H1 (cell line): ENCODE measurements around the gene PPIF. TPM values are rescaled to one million over a fixed set of nuclear protein-coding genes. Genes with fewer than 3 reads are reported as not detected.

Experiments used
- CTCF ChIA-PET: fragments of 300-600 bp; sonication (Branson Sonifier 250); formaldehyde crosslinking; loops from one replicate; lab custom pipeline; 2021; ENCODE audit not compliant: partially characterized antibody; lab: Charles Lee
- POLR2A ChIA-PET: fragments of 300-600 bp; sonication (Branson Sonifier 250); formaldehyde crosslinking; loops from one replicate; lab custom pipeline; 2021; ENCODE audit warnings: inconsistent platforms; ENCODE audit not compliant: partially characterized antibody; lab: Charles Lee
- DNase-seq, 2 experiments: peaks; one replicate each; pipeline versions ENCODE4 v3.0.0 to v3.0.0-alpha.2; 2010 to 2022; ENCODE audit warnings: low spot score in 2 of 2, low read depth in 1 of 2, mixed read lengths in 1 of 2
- FAIRE-seq: peaks from 2 replicates; lab custom pipeline; 2011; peaks lifted over from hg19 to GRCh38; lab: Jason Lieb, UNC
- H2AFZ ChIP-seq: 2 replicates; pipeline ENCODE4 v1.8.1; 2012; ENCODE audit warnings: low read length, inconsistent platforms
- H2AK5ac ChIP-seq: 2 replicates; pipeline ENCODE4 v1.6.1; 2013; ENCODE audit warnings: low read depth, low read length
- H2BK120ac ChIP-seq: replicated peaks from 2 replicates; pipeline ENCODE3; 2013; ENCODE audit warnings: low read depth, low read length, inconsistent platforms
- H2BK12ac ChIP-seq: 2 replicates; pipeline ENCODE4 v1.6.1; 2013; ENCODE audit warnings: low read depth, low read length
- H2BK15ac ChIP-seq: 2 replicates; pipeline ENCODE4 v1.6.1; 2013; ENCODE audit warnings: low read length
- H2BK20ac ChIP-seq: 2 replicates; pipeline ENCODE4 v1.6.1; 2013; ENCODE audit warnings: low read length
- H2BK5ac ChIP-seq: 2 replicates; pipeline ENCODE4 v1.6.1; 2013; ENCODE audit warnings: low read depth, low read length
- H3K14ac ChIP-seq: 2 replicates; pipeline ENCODE4 v1.6.1; 2013; ENCODE audit warnings: inconsistent platforms; ENCODE audit not compliant: insufficient read length
- H3K18ac ChIP-seq: 2 replicates; pipeline ENCODE4 v1.6.1; 2013; ENCODE audit warnings: low read length; ENCODE audit errors: extremely low read depth
- H3K23ac ChIP-seq: 2 replicates; pipeline ENCODE4 v1.6.1; 2013; ENCODE audit warnings: inconsistent platforms; ENCODE audit not compliant: insufficient read length
- H3K23me2 ChIP-seq: 2 replicates; pipeline ENCODE4 v1.6.1; 2013; ENCODE audit warnings: low read depth, low read length
- H3K27ac ChIP-seq: 2 replicates; pipeline ENCODE4 v1.6.1; 2011; ENCODE audit warnings: low read depth, low read length, inconsistent platforms
- H3K27me3 ChIP-seq, 4 experiments: replicated peaks in 1 of 4; 1 replicate in 1 of 4; 2 replicates in 3 of 4; pipeline versions ENCODE4 v1.6.1 to v1.8.1; 2011 to 2013; ENCODE audit warnings: low read length in 3 of 4, mild to moderate bottlenecking in 3 of 4, inconsistent platforms in 2 of 4, mixed read lengths in 2 of 4, moderate library complexity in 1 of 4; ENCODE audit not compliant: control insufficient read depth in 3 of 4, insufficient read depth in 3 of 4; ENCODE audit errors: extremely low read depth in 1 of 4
- H3K36me3 ChIP-seq, 4 experiments: 2 replicates each; pipeline versions ENCODE4 v1.6.1 to v1.8.1; 2011 to 2013; ENCODE audit warnings: mild to moderate bottlenecking in 4 of 4, low read length in 3 of 4, moderate library complexity in 2 of 4, control low read depth in 1 of 4, inconsistent platforms in 1 of 4; ENCODE audit not compliant: insufficient read depth in 4 of 4, control insufficient read depth in 2 of 4
- H3K4ac ChIP-seq: replicated peaks from 2 replicates; pipeline ENCODE3; 2013; ENCODE audit warnings: low read length, low read depth, mixed read lengths, inconsistent platforms; ENCODE audit not compliant: insufficient read length
- H3K4me1 ChIP-seq, 4 experiments: replicated peaks in 1 of 4; 1 replicate in 1 of 4; 2 replicates in 3 of 4; pipeline versions ENCODE4 v1.6.1 to v1.8.1; 2011 to 2013; ENCODE audit warnings: low read length in 3 of 4, inconsistent platforms in 2 of 4, mixed read lengths in 1 of 4; ENCODE audit not compliant: insufficient read depth in 4 of 4, control insufficient read depth in 3 of 4
- H3K4me2 ChIP-seq, 2 experiments: 2 replicates each; pipeline versions ENCODE4 v1.6.1 to v1.8.1; 2011 to 2013; ENCODE audit warnings: low read depth in 2 of 2, low read length in 2 of 2, control low read depth in 1 of 2, inconsistent platforms in 1 of 2, mild to moderate bottlenecking in 1 of 2; ENCODE audit not compliant: insufficient read depth in 1 of 2
- H3K4me3 ChIP-seq, 4 experiments: fragments of 200-600, 300-600 bp in 1 of 4; sonication (generic), shearing (Covaris generic), sonication (Bioruptor Twin) in 1 of 4; 2 replicates each; pipeline versions ENCODE4 v1.5.1 to v1.8.1; 2011 to 2016; ENCODE audit warnings: low read length in 4 of 4, low read depth in 3 of 4, control low read depth in 2 of 4, inconsistent platforms in 2 of 4, mild to moderate bottlenecking in 2 of 4, mixed read lengths in 1 of 4, moderate library complexity in 1 of 4; ENCODE audit not compliant: insufficient read depth in 2 of 4; ENCODE audit errors: extremely low read depth in 1 of 4
- H3K56ac ChIP-seq: replicated peaks from 2 replicates; pipeline ENCODE3; 2013; ENCODE audit warnings: low read depth, mild to moderate bottlenecking, mixed read lengths, low read length, inconsistent platforms; ENCODE audit not compliant: insufficient read length
- H3K79me1 ChIP-seq: 2 replicates; pipeline ENCODE4 v1.6.1; 2013; ENCODE audit warnings: low read depth, low read length, control low read depth
- H3K79me2 ChIP-seq, 2 experiments: 2 replicates each; pipeline versions ENCODE4 v1.6.1 to v1.8.1; 2012 to 2013; ENCODE audit warnings: low read length in 2 of 2, mild to moderate bottlenecking in 2 of 2, inconsistent platforms in 1 of 2; ENCODE audit not compliant: insufficient read depth in 2 of 2, control insufficient read depth in 1 of 2
- H3K9ac ChIP-seq, 4 experiments: replicated peaks in 1 of 4; 1 replicate in 1 of 4; 2 replicates in 3 of 4; pipeline versions ENCODE4 v1.6.1 to v1.8.1; 2011 to 2013; ENCODE audit warnings: low read depth in 3 of 4, low read length in 3 of 4, control low read depth in 2 of 4, mild to moderate bottlenecking in 2 of 4, moderate library complexity in 2 of 4, inconsistent platforms in 1 of 4; ENCODE audit errors: extremely low read depth in 1 of 4
- H3K9me3 ChIP-seq, 2 experiments: 2 replicates each; pipeline versions ENCODE4 v1.6.1 to v1.8.1; 2012 to 2013; ENCODE audit warnings: mild to moderate bottlenecking in 2 of 2, moderate library complexity in 2 of 2, control low read depth in 1 of 2, inconsistent platforms in 1 of 2, low read depth in 1 of 2, low read length in 1 of 2, mixed read lengths in 1 of 2; ENCODE audit not compliant: insufficient read depth in 2 of 2
- H4K20me1 ChIP-seq, 2 experiments: replicated peaks in 1 of 2; 2 replicates each; pipeline versions ENCODE3 to v1.8.1; 2011 to 2013; ENCODE audit warnings: inconsistent platforms in 2 of 2, low read length in 2 of 2, mild to moderate bottlenecking in 1 of 2; ENCODE audit not compliant: insufficient read depth in 2 of 2, control insufficient read depth in 1 of 2
- H4K5ac ChIP-seq: 2 replicates; pipeline ENCODE4 v1.6.1; 2013; ENCODE audit warnings: low read length, low read depth, mixed read lengths, inconsistent platforms; ENCODE audit not compliant: insufficient read length
- H4K8ac ChIP-seq: 2 replicates; pipeline ENCODE4 v1.8.0; 2013; ENCODE audit warnings: mild to moderate bottlenecking, moderate library complexity, low read length, inconsistent platforms; ENCODE audit not compliant: insufficient read depth; ENCODE audit errors: extremely low read depth
- H4K91ac ChIP-seq: replicated peaks from 2 replicates; pipeline ENCODE3; 2013; ENCODE audit warnings: low read length, mixed read lengths, inconsistent platforms; ENCODE audit not compliant: insufficient read length
- GTF2F1 ChIP-seq: IDR thresholded peaks from 2 replicates; pipeline ENCODE4 v1.6.1; 2012; ENCODE audit warnings: low read depth, low read length, improper control_type of control experiment, borderline replicate concordance
- POLR2AphosphoS5 ChIP-seq: IDR thresholded peaks from 2 replicates; pipeline ENCODE4 v1.6.1; 2011; ENCODE audit warnings: low read depth, low read length
- SAP30 ChIP-seq: fragments of 300-600 bp; sonication (generic); IDR thresholded peaks from 2 replicates; pipeline ENCODE4 v1.7.1; 2012; ENCODE audit warnings: low read length, moderate library complexity, mild to moderate bottlenecking, inconsistent platforms; ENCODE audit not compliant: insufficient read depth, insufficient replicate concordance
- TAF7 ChIP-seq: optimal IDR thresholded peaks from 2 replicates; pipeline ENCODE3; 2011; ENCODE audit warnings: low read depth, mild to moderate bottlenecking, inconsistent platforms, low read length, moderate library complexity, borderline replicate concordance
- WGBS, 2 experiments: shearing (Covaris generic) in 1 of 2; methylation state at CpG; one replicate each; pipeline versions ENCODE4 v1.1.6 to v1.1.7; 2013 to 2015; ENCODE audit warnings: low lambda C conversion rate in 2 of 2, mixed read lengths in 2 of 2, inconsistent platforms in 1 of 2, low coverage in 1 of 2, missing lambda C conversion rate in 1 of 2; ENCODE audit not compliant: insufficient replicate concordance in 2 of 2, insufficient coverage in 1 of 2, insufficient read length in 1 of 2; ENCODE audit errors: extremely low coverage in 1 of 2, missing lambda C conversion rate in 1 of 2; 5-methylcytosine and 5-hydroxymethylcytosine counted together
- polyA plus RNA-seq, 7 experiments: library from polyadenylated mRNA; depleted of rRNA in 3 of 7; stranded (reverse) in 5 of 7; unstranded in 2 of 7; fragments of >200 nt in 5 of 7; fragments of 200-250 nt in 2 of 7; gene quantifications; 1 replicate in 5 of 7; 2 replicates in 1 of 7; 4 replicates in 1 of 7; pipeline versions ENCODE4 v1.2.1 to v1.2.3, GENCODE V29; 2011 to 2013; ENCODE audit warnings: missing spikeins in 2 of 7, mixed read lengths in 2 of 7
- total RNA-seq: library from RNA; stranded (reverse); fragmentation: NEBNext Ultra II Directional; extraction: Animal tissue kit (Norgen Biotek cat#: 25700); gene quantifications from 2 replicates; pipeline ENCODE4 v1.2.1, GENCODE V29; 2021

The PPIF gene
- total and polyA plus RNA-seq, 2 of the 8 experiments (the other 6 are each of a cell fraction or from before 2014, with no cell fraction given) = 70.2 to 77.6 TPM

- Histone ChIP-seq H4K5ac (no peak overlapping the region), H2AK5ac (no peak overlapping the region), H3K9ac (no peak overlapping the region), H2BK12ac (no peak overlapping the region), H3K4me1 (peaks cover 0 to 2% (median 0%) of the 10 kb centered on the region in 4 experiments; a peak in 2 of 7 replicates), H3K4me2 (no peak overlapping the region), H3K27me3 (no peaks in the 10 kb centered on the region; a peak in 1 of 7 replicates), H3K56ac (no peak overlapping the region), H3K4me3 (no peak overlapping the region), H3K4ac (no peak overlapping the region), H2BK15ac (no peak overlapping the region), H3K23me2 (no peaks in the 10 kb centered on the region; the same call in 1 of the 2 replicates), H2BK5ac (no peak overlapping the region), H3K27ac (no peak overlapping the region), H4K8ac (peak overlapping the region; percentile 59), H3K79me1 (no peaks in the 10 kb centered on the region), H3K23ac (no peak overlapping the region), H3K36me3 (no peaks in the 10 kb centered on the region), H4K91ac (no peak overlapping the region), H3K14ac (no peak overlapping the region), H2BK20ac (no peak overlapping the region), H4K20me1 (no peaks in the 10 kb centered on the region), H2AFZ (no peak overlapping the region), H3K79me2 (no peaks in the 10 kb centered on the region), H3K18ac (no peak overlapping the region), H2BK120ac (no peak overlapping the region), H3K9me3 (no peaks in the 10 kb centered on the region)
- TF ChIP-seq TAF7 = no peak
- TF ChIP-seq GTF2F1 = no peak
- TF ChIP-seq SAP30 = no peak
- no peak for TF ChIP-seq POLR2AphosphoS5
- WGBS, 2 experiments = 96% methylated on average over 5 of the region's 5 CpGs; no CpG with 5 or more reads in 1 of the 2 experiments
- ChIA-PET POLR2A (interaction anchor here (0.8 kb wide), 1 partner anchor 12 kb away, joined by 3 read pairs; no protein-coding TSS in a partner anchor), CTCF (interaction anchor here (0.6 to 5.9 kb wide), 12 partner anchors 8 to 807 kb away, joined by 3 to 65 read pairs (median 4); no protein-coding TSS in a partner anchor)
- peak in 1 of 2 experiments; percentile 27 for DNase-seq
- no peak for FAIRE-seq
These were observed 40.3 kb downstream of the PPIF start for GRCh38 chr10:79387466-79387973.
